ENCODE measurements around the gene ANKRD39. TPM values are rescaled to one million over a fixed set of nuclear protein-coding genes. Genes with fewer than 3 reads are reported as not detected.

ANKRD39 gene
- total and polyA plus RNA-seq, 2 of the 8 experiments (the other 6 are each of a cell fraction or from before 2014, with no cell fraction given): 18.5 to 21.3 TPM

DNA sequence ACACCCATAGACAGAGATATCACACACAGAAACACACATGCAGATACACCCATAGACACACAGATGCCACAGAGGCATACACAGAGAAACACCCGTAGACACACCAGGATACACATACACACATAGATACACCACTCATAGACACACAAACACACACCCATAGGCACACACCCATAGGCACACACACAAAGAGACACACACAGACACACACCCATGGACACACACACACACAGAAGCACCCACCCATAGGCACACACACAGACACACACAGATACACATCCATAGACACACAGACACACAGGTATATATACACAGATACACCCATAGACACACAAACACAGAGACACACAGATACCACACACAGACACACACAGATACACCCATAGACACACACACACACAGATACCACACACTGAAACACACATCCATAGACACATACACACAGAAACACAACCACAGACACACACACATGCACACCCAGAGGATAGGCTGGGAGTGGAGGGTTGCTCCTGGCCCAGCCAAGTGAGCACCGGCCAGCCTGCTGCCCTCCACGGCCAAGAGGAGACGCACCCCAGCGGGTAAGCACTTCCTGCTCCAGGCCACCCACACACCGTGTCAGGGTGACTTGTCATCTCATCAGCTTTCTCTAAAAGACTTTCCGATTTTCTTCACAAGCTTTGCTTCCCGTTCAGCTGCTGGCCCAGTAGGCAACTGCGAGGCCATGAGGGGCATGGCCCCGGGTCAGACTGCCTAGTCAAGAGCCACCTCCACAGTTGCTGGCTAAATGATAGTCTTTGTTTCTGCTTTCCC is 55.8 kb downstream of the ANKRD39 start (continued):
- TF ChIP-seq CHD1 (IDR thresholded peaks at IDR 0.05; ENCODE audit: low read depth, low read length) (no peak), CHD2 (IDR thresholded peaks at IDR 0.05; ENCODE audit: low read length) (no peak), RBBP5 (IDR thresholded peaks at IDR 0.05; ENCODE audit: borderline replicate concordance, low read depth, low read length) (no peak), MAFK (IDR thresholded peaks at IDR 0.05; ENCODE audit: low read depth, low read length) (no peak), TAF7 (optimal IDR thresholded peaks at IDR 0.05; ENCODE audit: borderline replicate concordance, low read depth, low read length) (no peak)

Measured in H1 (cell line).